ENCODE results near the gene CFAP46. TPM values are rescaled to one million over a fixed set of nuclear protein-coding genes. Genes with fewer than 3 reads are reported as not detected.

CFAP46 gene
- total and polyA plus RNA-seq, 2 experiments from 2014 or later: 3.1 to 5.4 TPM

DNA sequence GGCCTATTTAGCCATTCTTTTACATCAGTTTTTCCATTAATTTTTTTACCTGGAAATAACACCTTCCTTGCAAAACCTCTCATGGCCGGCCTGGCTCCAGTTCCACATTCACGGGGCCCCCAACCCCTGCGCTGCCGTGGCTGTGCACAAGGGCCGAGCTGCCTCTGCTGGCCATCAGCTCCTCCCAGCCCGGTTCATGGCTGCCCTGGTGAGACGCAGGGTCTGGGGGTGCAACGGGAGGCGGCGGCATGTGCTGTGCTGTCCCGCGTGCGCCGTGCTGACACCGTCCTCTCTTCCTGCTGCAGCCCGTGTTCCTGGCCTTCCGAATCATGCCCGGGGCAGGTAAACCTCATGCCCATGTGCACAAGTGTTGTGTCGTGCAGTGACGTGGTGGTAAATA lies 160.8 kb downstream of the CFAP46 start:
- Histone ChIP-seq H3K9me2 (ENCODE audit: insufficient read depth) (no peaks in the 10 kb centered on the region), H3K27ac (ENCODE audit: low read depth) (no peak overlapping the region), H3K36me3 (ENCODE audit: insufficient read depth) (no peaks in the 10 kb centered on the region), H4K20me1 (replicated peaks; ENCODE audit: insufficient read depth) (peaks cover 12% of the 10 kb centered on the region), H3F3A (replicated peaks; ENCODE audit: low read depth) (no peaks in the 10 kb centered on the region), H3K4me2 (no peak overlapping the region), H3K27me3 (ENCODE audit: insufficient read depth) (peaks cover 50% of the 10 kb centered on the region), H3K79me2 (replicated peaks; ENCODE audit: insufficient read depth) (no peaks in the 10 kb centered on the region), H2AFZ (no peak overlapping the region), H3K4me3 (no peak overlapping the region), H3K4me1 (ENCODE audit: insufficient read depth) (peaks cover 7% of the 10 kb centered on the region)
- Mint-ChIP-seq H3K4me3 (no peak overlapping the region), H3K36me3 (ENCODE audit: low read depth) (peaks cover 3% of the 10 kb centered on the region; the same call in 2 of the 3 replicates), H3K9me3 (no peaks in the 10 kb centered on the region), H3K27ac (no peak overlapping the region), H3K27me3 (ENCODE audit: insufficient read depth, low read depth, poor library complexity) (peaks cover 51% of the 10 kb centered on the region), H3K4me1 (peaks cover 14% of the 10 kb centered on the region)
- ATAC-seq (no peak), DNase-seq (ENCODE audit: low spot score) (no peak)
- TF ChIP-seq ZNF331 (CRISPR knock-in tag; IDR thresholded peaks at IDR 0.05; ENCODE audit: low read depth) (no peak), STAT1 (IDR thresholded peaks at IDR 0.05; ENCODE audit: unreplicated experiment) (no peak), POLR2AphosphoS5 (IDR thresholded peaks at IDR 0.05; ENCODE audit: low read depth) (no peak), NANOG (IDR thresholded peaks at IDR 0.05; ENCODE audit: borderline replicate concordance) (no peak), EZH2 (IDR thresholded peaks at IDR 0.05; ENCODE audit: low read depth, unreplicated experiment) (no peak), ZNF114 (CRISPR knock-in tag; IDR thresholded peaks at IDR 0.05) (no peak), EZH2phosphoT487 (IDR thresholded peaks at IDR 0.05; ENCODE audit: unreplicated experiment) (no peak), CREB1 (CRISPR knock-in tag; IDR thresholded peaks at IDR 0.05; ENCODE audit: low read depth) (no peak), JUNB (IDR thresholded peaks at IDR 0.05; ENCODE audit: unreplicated experiment) (no peak)
- TF ChIP-seq, protein P1, sequence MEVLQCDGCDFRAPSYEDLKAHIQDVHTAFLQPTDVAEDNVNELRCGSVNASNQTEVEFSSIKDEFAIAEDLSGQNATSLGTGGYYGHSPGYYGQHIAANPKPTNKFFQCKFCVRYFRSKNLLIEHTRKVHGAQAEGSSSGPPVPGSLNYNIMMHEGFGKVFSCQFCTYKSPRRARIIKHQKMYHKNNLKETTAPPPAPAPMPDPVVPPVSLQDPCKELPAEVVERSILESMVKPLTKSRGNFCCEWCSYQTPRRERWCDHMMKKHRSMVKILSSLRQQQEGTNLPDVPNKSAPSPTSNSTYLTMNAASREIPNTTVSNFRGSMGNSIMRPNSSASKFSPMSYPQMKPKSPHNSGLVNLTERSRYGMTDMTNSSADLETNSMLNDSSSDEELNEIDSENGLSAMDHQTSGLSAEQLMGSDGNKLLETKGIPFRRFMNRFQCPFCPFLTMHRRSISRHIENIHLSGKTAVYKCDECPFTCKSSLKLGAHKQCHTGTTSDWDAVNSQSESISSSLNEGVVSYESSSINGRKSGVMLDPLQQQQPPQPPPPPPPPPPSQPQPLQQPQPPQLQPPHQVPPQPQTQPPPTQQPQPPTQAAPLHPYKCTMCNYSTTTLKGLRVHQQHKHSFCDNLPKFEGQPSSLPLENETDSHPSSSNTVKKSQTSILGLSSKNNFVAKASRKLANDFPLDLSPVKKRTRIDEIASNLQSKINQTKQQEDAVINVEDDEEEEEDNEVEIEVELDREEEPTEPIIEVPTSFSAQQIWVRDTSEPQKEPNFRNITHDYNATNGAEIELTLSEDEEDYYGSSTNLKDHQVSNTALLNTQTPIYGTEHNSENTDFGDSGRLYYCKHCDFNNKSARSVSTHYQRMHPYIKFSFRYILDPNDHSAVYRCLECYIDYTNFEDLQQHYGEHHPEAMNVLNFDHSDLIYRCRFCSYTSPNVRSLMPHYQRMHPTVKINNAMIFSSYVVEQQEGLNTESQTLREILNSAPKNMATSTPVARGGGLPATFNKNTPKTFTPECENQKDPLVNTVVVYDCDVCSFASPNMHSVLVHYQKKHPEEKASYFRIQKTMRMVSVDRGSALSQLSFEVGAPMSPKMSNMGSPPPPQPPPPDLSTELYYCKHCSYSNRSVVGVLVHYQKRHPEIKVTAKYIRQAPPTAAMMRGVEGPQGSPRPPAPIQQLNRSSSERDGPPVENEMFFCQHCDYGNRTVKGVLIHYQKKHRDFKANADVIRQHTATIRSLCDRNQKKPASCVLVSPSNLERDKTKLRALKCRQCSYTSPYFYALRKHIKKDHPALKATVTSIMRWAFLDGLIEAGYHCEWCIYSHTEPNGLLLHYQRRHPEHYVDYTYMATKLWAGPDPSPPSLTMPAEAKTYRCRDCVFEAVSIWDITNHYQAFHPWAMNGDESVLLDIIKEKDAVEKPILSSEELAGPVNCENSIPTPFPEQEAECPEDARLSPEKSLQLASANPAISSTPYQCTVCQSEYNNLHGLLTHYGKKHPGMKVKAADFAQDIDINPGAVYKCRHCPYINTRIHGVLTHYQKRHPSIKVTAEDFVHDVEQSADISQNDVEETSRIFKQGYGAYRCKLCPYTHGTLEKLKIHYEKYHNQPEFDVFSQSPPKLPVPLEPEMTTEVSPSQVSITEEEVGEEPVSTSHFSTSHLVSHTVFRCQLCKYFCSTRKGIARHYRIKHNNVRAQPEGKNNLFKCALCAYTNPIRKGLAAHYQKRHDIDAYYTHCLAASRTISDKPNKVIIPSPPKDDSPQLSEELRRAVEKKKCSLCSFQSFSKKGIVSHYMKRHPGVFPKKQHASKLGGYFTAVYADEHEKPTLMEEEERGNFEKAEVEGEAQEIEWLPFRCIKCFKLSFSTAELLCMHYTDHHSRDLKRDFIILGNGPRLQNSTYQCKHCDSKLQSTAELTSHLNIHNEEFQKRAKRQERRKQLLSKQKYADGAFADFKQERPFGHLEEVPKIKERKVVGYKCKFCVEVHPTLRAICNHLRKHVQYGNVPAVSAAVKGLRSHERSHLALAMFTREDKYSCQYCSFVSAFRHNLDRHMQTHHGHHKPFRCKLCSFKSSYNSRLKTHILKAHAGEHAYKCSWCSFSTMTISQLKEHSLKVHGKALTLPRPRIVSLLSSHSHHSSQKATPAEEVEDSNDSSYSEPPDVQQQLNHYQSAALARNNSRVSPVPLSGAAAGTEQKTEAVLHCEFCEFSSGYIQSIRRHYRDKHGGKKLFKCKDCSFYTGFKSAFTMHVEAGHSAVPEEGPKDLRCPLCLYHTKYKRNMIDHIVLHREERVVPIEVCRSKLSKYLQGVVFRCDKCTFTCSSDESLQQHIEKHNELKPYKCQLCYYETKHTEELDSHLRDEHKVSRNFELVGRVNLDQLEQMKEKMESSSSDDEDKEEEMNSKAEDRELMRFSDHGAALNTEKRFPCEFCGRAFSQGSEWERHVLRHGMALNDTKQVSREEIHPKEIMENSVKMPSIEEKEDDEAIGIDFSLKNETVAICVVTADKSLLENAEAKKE (CRISPR knock-in tag; IDR thresholded peaks at IDR 0.05): no peak
- TF ChIP-seq, protein P2, sequence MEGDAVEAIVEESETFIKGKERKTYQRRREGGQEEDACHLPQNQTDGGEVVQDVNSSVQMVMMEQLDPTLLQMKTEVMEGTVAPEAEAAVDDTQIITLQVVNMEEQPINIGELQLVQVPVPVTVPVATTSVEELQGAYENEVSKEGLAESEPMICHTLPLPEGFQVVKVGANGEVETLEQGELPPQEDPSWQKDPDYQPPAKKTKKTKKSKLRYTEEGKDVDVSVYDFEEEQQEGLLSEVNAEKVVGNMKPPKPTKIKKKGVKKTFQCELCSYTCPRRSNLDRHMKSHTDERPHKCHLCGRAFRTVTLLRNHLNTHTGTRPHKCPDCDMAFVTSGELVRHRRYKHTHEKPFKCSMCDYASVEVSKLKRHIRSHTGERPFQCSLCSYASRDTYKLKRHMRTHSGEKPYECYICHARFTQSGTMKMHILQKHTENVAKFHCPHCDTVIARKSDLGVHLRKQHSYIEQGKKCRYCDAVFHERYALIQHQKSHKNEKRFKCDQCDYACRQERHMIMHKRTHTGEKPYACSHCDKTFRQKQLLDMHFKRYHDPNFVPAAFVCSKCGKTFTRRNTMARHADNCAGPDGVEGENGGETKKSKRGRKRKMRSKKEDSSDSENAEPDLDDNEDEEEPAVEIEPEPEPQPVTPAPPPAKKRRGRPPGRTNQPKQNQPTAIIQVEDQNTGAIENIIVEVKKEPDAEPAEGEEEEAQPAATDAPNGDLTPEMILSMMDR (conservative IDR thresholded peaks at IDR 0.05; ENCODE audit: low read depth in 2 of 2): no peak
- TF ChIP-seq, protein P3, sequence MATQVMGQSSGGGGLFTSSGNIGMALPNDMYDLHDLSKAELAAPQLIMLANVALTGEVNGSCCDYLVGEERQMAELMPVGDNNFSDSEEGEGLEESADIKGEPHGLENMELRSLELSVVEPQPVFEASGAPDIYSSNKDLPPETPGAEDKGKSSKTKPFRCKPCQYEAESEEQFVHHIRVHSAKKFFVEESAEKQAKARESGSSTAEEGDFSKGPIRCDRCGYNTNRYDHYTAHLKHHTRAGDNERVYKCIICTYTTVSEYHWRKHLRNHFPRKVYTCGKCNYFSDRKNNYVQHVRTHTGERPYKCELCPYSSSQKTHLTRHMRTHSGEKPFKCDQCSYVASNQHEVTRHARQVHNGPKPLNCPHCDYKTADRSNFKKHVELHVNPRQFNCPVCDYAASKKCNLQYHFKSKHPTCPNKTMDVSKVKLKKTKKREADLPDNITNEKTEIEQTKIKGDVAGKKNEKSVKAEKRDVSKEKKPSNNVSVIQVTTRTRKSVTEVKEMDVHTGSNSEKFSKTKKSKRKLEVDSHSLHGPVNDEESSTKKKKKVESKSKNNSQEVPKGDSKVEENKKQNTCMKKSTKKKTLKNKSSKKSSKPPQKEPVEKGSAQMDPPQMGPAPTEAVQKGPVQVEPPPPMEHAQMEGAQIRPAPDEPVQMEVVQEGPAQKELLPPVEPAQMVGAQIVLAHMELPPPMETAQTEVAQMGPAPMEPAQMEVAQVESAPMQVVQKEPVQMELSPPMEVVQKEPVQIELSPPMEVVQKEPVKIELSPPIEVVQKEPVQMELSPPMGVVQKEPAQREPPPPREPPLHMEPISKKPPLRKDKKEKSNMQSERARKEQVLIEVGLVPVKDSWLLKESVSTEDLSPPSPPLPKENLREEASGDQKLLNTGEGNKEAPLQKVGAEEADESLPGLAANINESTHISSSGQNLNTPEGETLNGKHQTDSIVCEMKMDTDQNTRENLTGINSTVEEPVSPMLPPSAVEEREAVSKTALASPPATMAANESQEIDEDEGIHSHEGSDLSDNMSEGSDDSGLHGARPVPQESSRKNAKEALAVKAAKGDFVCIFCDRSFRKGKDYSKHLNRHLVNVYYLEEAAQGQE (IDR thresholded peaks at IDR 0.05; ENCODE audit: unreplicated experiment): no peak
- TF ChIP-seq, protein P4, sequence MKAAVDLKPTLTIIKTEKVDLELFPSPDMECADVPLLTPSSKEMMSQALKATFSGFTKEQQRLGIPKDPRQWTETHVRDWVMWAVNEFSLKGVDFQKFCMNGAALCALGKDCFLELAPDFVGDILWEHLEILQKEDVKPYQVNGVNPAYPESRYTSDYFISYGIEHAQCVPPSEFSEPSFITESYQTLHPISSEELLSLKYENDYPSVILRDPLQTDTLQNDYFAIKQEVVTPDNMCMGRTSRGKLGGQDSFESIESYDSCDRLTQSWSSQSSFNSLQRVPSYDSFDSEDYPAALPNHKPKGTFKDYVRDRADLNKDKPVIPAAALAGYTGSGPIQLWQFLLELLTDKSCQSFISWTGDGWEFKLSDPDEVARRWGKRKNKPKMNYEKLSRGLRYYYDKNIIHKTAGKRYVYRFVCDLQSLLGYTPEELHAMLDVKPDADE (IDR thresholded peaks at IDR 0.05): no peak
